Kidney (tissue), 14 donors: ENCODE measurements around the gene ARHGAP23. TPM values are rescaled to one million over a fixed set of nuclear protein-coding genes. Genes with fewer than 3 reads are reported as not detected.

Experiments used
- DNase-seq, 5 donors: peaks; one replicate each; pipeline ENCODE4 v3.0.0-alpha.2; 2013 to 2020
- FAIRE-seq: peaks from 2 replicates; lab custom pipeline; 2012; peaks lifted over from hg19 to GRCh38; lab: Jason Lieb, UNC
- H3K27ac ChIP-seq, 2 donors: one replicate each; pipeline ENCODE4 v1.7.0; 2013; ENCODE audit warnings: low read depth in 2 of 2, low read length in 2 of 2, inconsistent platforms in 1 of 2
- H3K27me3 ChIP-seq: one replicate; pipeline ENCODE4 v1.7.1; 2013; ENCODE audit warnings: low read length, inconsistent platforms; ENCODE audit not compliant: control insufficient read depth, insufficient read depth
- H3K36me3 ChIP-seq, 3 donors: one replicate each; pipeline versions ENCODE4 v1.7.0 to v1.7.1; 2013; ENCODE audit warnings: low read length in 3 of 3, control low read depth in 1 of 3, inconsistent platforms in 1 of 3; ENCODE audit not compliant: insufficient read depth in 3 of 3, control insufficient read depth in 2 of 3
- H3K4me1 ChIP-seq, 3 donors: one replicate each; pipeline versions ENCODE4 v1.7.0 to v1.7.1; 2013; ENCODE audit warnings: low read length in 3 of 3, inconsistent platforms in 1 of 3, low read depth in 1 of 3; ENCODE audit not compliant: control insufficient read depth in 2 of 3, insufficient read depth in 2 of 3
- H3K4me3 ChIP-seq, 3 donors: one replicate each; pipeline versions ENCODE4 v1.7.0 to v1.8.1; 2013; ENCODE audit warnings: low read length in 3 of 3, control low read depth in 1 of 3, inconsistent platforms in 1 of 3
- H3K9ac ChIP-seq, 3 donors: one replicate each; pipeline versions ENCODE4 v1.7.0 to v1.7.1; 2013; ENCODE audit warnings: low read length in 3 of 3, control low read depth in 1 of 3, inconsistent platforms in 1 of 3
- H3K9me3 ChIP-seq, 3 donors: one replicate each; pipeline versions ENCODE4 v1.7.0 to v1.7.1; 2013; ENCODE audit warnings: low read length in 3 of 3, control low read depth in 1 of 3, inconsistent platforms in 1 of 3; ENCODE audit not compliant: control insufficient read depth in 2 of 3, insufficient read depth in 1 of 3
- intact Hi-C: fragments of 100-400 bp; cut with DNase I; formaldehyde crosslinking; loops from one replicate; pipeline ENCODE4 v1.11.1; 2022
- polyA plus RNA-seq: library from polyadenylated mRNA; stranded (reverse); fragments of 350-450 nt; fragmentation: Illumina TruSeq; extraction: RNeasy Lipid Tissue Mini Kit (QIAGEN cat#74804); gene quantifications from one replicate; pipeline ENCODE4 v1.2.3, GENCODE V29; 2014; ENCODE audit warnings: low read depth, low replicate concordance; ENCODE audit not compliant: insufficient read depth
- total RNA-seq: library from RNA; stranded (reverse); fragmentation: NEBNext Ultra II Directional; extraction: Animal tissue kit (Norgen Biotek cat#: 25700); gene quantifications from one replicate; pipeline ENCODE4 v1.2.1, GENCODE V29; 2021
- TF ChIP-seq, protein P1 (sequence below): IDR thresholded peaks from 3 replicates; pipeline ENCODE4 v1.5.1; 2012; ENCODE audit warnings: mild to moderate bottlenecking, moderate library complexity, borderline replicate concordance; ENCODE audit not compliant: insufficient read depth; ENCODE audit errors: extremely low read depth
- donor health status: control.
- donor health status: control.
- donor health status: control.
- donor health status: control.
- donor health status: control.
- donor health status: DM: yes; HTN: yes; CAD: no.
- donor health status: Normal renal cell carcinoma (clear cell type).

The ARHGAP23 gene
- total and polyA plus RNA-seq, 2 donors from 2014 or later = 7.6 to 53.8 TPM

DNA sequence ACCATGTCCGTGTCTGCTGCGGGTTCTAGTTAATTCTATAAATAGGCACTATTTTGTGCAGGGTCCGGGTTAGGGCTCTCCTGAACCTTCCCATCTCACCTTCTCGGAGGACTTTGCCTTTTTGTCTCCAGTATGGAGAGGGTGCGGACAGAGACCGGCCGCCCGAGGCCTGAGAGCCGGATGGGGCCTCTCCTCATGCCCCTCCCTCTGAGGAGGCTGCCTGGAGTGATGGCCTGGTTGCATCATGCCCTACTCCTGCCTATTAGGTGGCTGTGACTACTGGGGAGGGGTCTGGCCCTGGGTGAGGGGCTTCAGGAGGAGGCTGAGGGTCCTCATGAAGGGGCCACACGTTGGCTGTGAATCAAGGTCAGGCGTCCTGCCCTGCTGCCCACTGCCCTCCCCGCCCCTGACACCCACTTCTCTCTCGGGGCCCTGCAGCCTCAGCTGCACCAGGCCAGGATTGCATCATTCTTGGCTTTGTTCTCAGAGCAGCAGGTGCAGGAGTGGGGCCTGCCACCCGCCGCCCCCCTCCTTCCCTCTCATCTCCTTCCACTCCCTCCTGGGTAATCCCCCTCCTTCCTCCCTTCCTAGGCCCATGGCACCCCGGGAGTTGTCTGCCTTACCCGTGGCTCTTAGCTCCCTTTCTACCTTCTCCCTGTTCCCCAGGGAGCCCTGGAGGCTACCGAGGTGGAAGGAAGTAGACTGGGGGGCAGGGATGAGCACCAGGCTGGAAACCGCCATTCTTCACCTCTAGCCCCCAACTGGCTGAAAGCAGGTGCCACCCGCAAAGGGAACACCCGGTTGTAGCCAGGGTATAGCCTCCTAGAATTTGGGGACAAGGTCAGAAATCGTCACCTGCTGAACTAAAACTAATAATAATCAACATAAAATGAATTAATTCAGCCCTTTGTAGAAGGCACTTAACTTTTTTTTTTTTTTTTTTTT, 12.7 kb upstream of the ARHGAP23 start:
- DNase-seq = peak in 3 of 5 donors; percentile 42 to 58 (median 51)
- H3K27ac ChIP-seq = no peak overlapping the region
- H3K9ac ChIP-seq = no peak overlapping the region
- H3K36me3 ChIP-seq = no peaks in the 10 kb centered on the region
- no peak for FAIRE-seq
- H3K27me3 ChIP-seq = no peaks in the 10 kb centered on the region
- no peak overlapping the region for H3K4me3 ChIP-seq
- H3K4me1 ChIP-seq = peaks cover 0 to 3% (median 0%) of the 10 kb centered on the region in 3 donors
- H3K9me3 ChIP-seq = no peaks in the 10 kb centered on the region
- intact Hi-C loops = no loop called here
- TF ChIP-seq, protein P1, sequence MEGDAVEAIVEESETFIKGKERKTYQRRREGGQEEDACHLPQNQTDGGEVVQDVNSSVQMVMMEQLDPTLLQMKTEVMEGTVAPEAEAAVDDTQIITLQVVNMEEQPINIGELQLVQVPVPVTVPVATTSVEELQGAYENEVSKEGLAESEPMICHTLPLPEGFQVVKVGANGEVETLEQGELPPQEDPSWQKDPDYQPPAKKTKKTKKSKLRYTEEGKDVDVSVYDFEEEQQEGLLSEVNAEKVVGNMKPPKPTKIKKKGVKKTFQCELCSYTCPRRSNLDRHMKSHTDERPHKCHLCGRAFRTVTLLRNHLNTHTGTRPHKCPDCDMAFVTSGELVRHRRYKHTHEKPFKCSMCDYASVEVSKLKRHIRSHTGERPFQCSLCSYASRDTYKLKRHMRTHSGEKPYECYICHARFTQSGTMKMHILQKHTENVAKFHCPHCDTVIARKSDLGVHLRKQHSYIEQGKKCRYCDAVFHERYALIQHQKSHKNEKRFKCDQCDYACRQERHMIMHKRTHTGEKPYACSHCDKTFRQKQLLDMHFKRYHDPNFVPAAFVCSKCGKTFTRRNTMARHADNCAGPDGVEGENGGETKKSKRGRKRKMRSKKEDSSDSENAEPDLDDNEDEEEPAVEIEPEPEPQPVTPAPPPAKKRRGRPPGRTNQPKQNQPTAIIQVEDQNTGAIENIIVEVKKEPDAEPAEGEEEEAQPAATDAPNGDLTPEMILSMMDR = no peak

GRCh38 chr17:38416840-38417209, 11.4 kb upstream of the ARHGAP23 start:
- FAIRE-seq = no peak
- intact Hi-C loops = no loop called here

DNA sequence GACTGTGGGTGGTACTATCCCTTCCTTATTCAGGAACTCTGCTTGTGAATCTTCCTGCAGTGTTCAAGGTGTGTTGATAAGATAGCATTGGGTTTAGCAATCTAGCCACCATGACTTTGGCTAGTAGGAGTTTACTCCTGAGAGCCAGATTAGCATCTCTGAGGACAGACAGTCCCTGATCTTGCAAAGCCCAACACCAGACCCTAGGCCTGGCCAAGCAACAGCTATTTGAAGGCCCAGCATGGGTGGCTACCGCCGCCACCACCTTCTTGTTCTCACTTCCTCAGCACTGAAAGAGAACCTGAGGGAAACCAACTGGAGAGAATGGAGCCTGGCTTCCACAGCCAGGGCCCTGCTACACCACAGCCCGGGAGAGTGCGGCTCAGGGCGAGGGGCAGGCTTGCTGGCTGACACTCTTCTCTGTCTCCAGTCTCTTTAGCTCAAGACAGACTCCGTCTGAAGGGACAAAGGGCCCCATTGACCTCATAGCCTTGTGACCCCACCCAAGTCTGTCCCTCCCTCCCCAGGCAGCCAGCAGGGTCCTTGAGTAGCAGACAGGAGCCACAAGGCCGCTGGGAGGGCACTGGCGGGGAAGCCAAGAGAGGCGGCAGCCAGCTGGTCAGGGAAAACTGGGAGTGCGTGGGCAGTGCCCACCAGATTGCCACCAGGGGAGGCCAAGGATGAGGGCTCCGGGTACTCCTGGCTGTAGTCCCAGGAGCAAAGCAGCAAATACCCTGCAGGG, 10.9 kb upstream of the ARHGAP23 start:
- Histone ChIP-seq H3K9ac (no peak overlapping the region), H3K9me3 (no peaks in the 10 kb centered on the region), H3K27ac (no peak overlapping the region), H3K36me3 (no peaks in the 10 kb centered on the region), H3K27me3 (no peaks in the 10 kb centered on the region), H3K4me3 (no peak overlapping the region), H3K4me1 (peaks cover 0 to 6% (median 0%) of the 10 kb centered on the region in 3 donors)
- no peak for FAIRE-seq
- TF ChIP-seq, protein P1 = no peak
- intact Hi-C loops = no loop called here
- DNase-seq = peak in 1 of 5 donors; percentile 50

More at GRCh38 chr17:38416840-38417209, 11.4 kb upstream of the ARHGAP23 start:
- H3K27me3 ChIP-seq = no peaks in the 10 kb centered on the region
- H3K4me3 ChIP-seq = no peak overlapping the region
- H3K9me3 ChIP-seq = no peaks in the 10 kb centered on the region
- DNase-seq = peak in 1 of 5 donors; percentile 0
- no peak overlapping the region for H3K27ac ChIP-seq
- peaks cover 0 to 6% (median 0%) of the 10 kb centered on the region in 3 donors for H3K4me1 ChIP-seq
- no peak overlapping the region for H3K9ac ChIP-seq
- TF ChIP-seq, protein P1 = no peak
- no peaks in the 10 kb centered on the region for H3K36me3 ChIP-seq
